CD1c-positive myeloid dendritic cell (primary cell): ENCODE results near the gene PRKCZ.

Experiments
- DNase-seq: peaks from one replicate; pipeline ENCODE4 v3.0.0-alpha.2; 2016; ENCODE audit errors: extremely low spot score

The PRKCZ gene

DNA sequence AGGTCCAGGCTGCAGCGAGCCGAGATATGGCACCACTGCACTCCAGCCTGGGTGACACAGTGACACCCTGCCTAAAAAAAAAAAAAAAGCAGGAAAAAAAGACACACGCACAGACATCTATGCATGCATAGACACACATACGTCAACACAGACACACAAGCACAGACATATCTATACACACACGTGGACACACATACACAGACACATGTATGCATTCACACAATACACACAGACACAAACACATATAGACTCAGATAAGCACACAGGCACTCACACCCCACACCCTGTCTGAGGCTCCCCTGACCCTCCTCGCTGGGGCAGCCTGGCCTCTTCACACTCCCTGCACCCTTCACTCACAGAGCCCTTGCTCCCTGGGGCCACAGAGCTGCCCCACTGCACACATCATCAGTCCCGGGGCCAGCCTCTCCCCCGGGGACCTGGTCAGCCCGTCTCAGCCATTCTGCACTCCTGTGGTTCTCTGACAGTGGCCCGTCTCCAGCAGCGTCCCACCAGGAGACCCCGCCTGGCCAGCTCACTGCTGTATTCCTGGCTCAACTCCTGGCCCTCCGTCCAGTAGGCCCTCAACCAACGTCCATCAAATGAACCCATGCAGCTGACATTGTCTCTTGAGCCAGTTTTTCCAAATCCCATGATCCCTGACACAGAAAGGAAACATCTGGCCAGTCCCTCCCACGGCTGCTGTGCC, 4.6 kb upstream of the PRKCZ start:
- no peak for DNase-seq

GRCh38 chr1:2046174-2046917, 3.9 kb upstream of the PRKCZ start:
- DNase-seq: peak; percentile 13

GRCh38 chr1:2046953-2047748, 3.1 kb upstream of the PRKCZ start:
- no peak for DNase-seq

- no peak for DNase-seq
These were observed 2.2 kb upstream of the PRKCZ start for GRCh38 chr1:2047749-2048729.

GRCh38 chr1:2049225-2049717, 940 bp upstream of the PRKCZ start:
- no peak for DNase-seq

- DNase-seq: no peak
These were observed 216 bp downstream of the PRKCZ start for GRCh38 chr1:2050461-2050792.

DNA sequence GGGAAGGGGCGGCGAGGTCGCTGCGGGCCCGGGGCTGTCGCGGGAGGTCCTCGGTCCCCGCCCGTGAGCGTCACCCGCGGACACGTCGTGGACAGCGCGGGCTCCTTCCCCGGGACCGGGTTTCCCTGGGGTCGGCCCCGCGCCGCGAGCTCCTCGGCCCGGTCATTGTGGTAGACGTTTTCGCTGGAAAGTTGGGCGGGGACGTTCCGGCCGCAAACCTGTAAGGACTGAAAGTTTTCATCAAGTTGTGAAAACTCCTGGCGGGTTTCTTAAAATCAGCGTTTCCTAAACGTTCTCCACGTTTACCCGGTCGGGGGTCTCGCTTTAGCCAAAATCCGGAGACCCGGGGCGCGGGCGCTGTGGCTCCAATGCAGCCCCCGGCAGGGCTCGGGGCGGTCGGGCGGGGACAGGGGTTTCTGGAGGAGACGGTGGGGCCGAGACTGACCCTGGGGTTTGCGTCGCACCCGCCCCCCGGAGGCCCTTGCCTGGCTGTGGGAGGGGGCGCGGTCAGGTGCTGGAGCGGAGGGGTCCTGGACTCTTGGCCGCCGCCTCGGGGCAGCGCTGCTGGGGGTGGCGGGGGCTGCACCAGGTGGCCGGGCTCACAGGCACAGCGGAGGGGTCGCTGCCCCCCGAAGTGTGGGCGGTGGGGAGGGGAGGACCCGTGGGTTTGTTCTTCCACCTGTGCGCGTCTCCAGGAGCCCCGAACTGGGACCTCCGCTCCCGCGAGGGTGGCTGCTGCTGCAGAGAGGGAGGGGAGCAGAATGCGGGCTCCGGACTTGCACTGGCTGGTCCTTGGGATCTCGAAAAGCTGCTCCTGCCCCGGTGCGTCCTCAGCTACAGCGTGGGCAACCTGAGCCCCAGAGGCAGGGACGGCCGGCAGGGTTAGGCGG, 827 bp downstream of the PRKCZ start:
- DNase-seq: peak; percentile 1

GRCh38 chr1:2052054-2052679, 2.0 kb downstream of the PRKCZ start:
- DNase-seq: no peak

DNA sequence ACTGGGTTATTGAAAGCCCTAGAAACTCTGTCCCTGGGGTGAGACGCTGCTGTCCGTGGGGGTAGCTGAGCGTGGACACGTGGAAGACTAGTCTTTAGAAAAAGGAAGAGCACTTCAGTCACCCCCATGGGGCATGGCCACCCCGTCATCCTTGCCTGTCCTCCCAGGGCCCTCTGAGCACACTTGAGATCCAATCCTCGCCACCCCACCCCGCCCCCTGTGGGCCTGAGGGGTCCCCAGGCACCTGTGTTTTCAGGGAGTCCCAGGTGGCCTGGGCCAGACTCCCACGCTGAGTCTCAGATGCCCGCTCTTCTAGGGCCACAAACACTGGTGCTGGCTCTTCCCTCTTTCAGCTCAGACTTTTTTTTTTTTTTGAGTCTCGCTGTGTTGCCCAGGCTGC, 2.5 kb downstream of the PRKCZ start:
- DNase-seq: no peak

- no peak for DNase-seq
These were observed 3.0 kb downstream of the PRKCZ start for GRCh38 chr1:2053217-2053616.

- DNase-seq: no peak
These were observed 3.7 kb downstream of the PRKCZ start for GRCh38 chr1:2053784-2054376.

GRCh38 chr1:2054560-2054959, 4.3 kb downstream of the PRKCZ start:
- DNase-seq: no peak

DNA sequence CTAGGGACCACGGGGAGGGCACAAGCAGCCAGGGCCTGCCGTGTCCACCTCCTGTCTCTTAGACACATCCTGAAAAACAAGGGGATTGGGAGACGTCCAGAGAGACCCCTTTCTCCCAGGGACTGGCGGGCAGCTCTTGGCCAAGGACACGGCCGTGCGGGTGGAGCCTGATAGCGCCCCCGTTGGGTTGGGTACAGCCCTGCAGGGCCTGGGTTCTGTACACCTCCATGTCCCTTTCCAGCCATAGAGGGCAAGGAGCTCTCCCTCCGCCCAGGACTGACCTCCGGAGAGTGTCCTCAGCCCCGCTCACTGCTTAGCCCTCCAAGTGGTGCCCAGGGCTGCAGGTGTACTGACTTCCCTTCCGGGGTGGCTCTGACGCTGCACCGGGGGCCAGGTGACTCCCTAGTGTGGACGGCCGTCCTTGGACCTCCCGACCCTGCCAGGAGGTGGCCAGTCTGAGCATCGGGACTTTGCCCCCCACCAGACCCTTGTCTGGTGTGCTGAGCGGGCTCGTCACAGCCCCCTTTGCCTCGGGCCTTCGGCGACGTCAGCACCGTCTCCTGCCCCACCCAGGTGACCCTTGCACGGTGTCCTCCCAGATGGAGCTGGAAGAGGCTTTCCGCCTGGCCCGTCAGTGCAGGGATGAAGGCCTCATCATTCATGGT, 5.8 kb downstream of the PRKCZ start:
- no peak for DNase-seq

DNA sequence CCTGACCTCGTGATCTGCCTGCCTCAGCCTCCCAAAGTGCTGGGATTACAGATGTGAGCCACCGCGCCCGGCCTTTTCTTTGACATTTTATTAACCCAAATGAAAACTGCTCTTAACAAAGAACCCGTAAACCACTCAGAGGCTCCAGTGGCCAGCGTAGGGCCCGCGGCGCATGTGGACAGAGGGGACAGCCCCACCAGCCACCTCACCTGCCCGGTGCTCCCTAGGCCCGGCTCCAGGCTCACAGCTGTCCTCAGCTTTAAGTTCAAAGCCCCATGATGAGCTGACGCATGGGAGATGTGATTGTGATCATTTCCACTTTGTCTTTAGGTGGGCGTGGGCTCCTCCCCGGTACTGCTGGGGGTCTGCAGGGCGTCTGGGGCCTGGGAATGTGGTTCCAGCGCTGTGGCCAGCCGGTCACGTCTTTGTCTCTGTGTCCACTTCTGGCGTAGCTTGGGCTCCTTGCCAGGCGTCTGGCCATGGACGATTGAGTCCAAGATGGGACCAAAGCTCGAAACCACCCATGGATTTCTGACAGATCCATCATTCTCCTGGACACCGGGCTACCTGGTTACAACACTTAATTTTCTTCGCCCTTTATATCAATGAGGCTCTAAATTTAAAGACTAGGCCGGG, 6.9 kb downstream of the PRKCZ start:
- DNase-seq: no peak

GRCh38 chr1:2059290-2059953, 9.2 kb downstream of the PRKCZ start:
- DNase-seq: no peak

DNA sequence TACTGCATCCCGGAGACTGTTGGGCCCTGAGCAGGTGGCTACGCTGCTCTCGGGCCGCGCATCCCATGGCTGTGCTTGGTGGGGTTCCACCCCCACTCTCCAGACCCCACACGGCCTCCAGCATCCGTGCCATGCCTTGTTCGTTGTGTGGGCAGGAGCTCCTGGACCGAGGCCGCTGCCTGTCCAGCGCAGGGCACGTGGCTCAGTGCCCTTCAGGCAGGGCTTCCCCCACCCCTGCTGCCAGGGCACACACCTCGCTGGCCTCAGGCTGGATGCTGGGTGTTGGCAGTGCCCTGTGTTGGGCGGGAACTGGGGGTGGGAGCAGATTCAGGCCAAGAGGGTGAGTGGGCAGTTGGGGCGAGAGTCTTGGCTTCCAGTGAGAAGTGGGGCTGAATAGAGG, 9.9 kb downstream of the PRKCZ start:
- no peak for DNase-seq

DNA sequence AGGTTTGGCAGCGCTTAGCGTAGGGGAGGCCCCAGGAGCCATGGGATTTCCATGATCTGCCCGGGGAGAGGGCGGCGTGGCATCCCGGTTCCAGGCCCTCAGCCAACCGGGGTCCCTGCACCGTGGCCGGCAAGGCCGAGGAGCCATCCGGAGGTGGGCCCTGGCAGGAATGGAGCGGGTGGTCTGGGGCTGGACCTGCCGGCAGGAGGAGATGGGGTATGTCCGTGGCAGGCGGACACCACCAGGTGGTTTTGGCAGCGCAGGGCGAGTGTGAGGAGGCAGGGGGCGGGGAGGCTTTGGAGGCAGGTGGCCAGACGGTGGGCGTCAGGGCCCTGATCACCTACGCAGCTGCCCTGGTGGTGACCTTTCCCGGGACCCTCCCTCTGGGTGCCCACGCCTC, 10.3 kb downstream of the PRKCZ start:
- DNase-seq: no peak
